ENCODE data around the gene PBX3.

DNA sequence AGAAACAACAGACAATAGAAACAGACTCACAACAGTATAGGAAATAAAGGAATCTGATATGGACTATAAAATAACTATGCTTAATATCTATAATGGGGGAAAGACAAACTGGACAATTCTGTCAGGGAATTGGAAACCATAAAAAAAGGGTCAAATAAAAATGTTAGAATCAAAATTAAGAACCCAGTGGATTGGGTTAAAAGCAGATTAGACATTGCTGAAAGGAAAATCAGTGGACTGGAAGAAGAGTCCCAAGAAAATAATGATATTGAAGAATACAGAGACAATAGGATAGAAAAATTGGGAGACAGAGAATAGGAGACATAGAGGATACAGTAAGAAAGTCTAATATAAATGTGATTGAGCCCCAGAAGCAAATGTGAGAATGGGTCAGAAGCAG is 199.2 kb downstream of the PBX3 start:
- TF ChIP-seq CTCF (IDR thresholded peaks at IDR 0.05 in 8 of 11, conservative IDR thresholded peaks at IDR 0.05 in 3 of 11) (no peak), POLR2A (IDR thresholded peaks at IDR 0.05) (no peak), POLR2AphosphoS5 (IDR thresholded peaks at IDR 0.05) (no peak)
